IMR-90 (cell line): Measurements from ENCODE around the gene HDAC2. TPM values are rescaled to one million over a fixed set of nuclear protein-coding genes. Genes with fewer than 3 reads are reported as not detected.

Experiments
- ATAC-seq: fragments of 200-7000 bp; cut with Tn5 transposase; 2 replicates; pipeline ENCODE4 v1.9.1; 2020; ENCODE audit warnings: low read depth, mild to moderate bottlenecking, moderate library complexity
- BruUV-seq: library from RNA; stranded (reverse); fragments of 400-500 nt; replicated peaks from 2 replicates; lab custom pipeline; 2021; lab: Mats Ljungman, UMichigan
- CTCF ChIA-PET: fragments of 300-600 bp; formaldehyde crosslinking; extraction: SDS; loops from one replicate; lab custom pipeline; 2021; ENCODE audit warnings: antibody characterized with exemption; lab: Yijun Ruan, JAX
- POLR2A ChIA-PET: fragments of 300-600 bp; sonication (Branson Sonifier 250); formaldehyde crosslinking; loops from one replicate; lab custom pipeline; 2022; ENCODE audit warnings: antibody characterized with exemption; ENCODE audit not compliant: unreplicated experiment; lab: Charles Lee
- DNase-seq: peaks from one replicate; pipeline ENCODE4 v3.0.0; 2013
- H2AFZ ChIP-seq: replicated peaks from 2 replicates; pipeline ENCODE3; 2013; ENCODE audit warnings: low read length, mild to moderate bottlenecking; ENCODE audit not compliant: poor library complexity
- H2AK5ac ChIP-seq: 2 replicates; pipeline ENCODE4 v1.6.1; 2013; ENCODE audit warnings: low read depth, low read length, inconsistent platforms
- H2AK9ac ChIP-seq: replicated peaks from 2 replicates; pipeline ENCODE3; 2013; ENCODE audit warnings: mild to moderate bottlenecking, low read depth, low read length, moderate library complexity; ENCODE audit not compliant: poor library complexity
- H2BK120ac ChIP-seq: 2 replicates; pipeline ENCODE4 v1.6.1; 2013; ENCODE audit warnings: low read depth, low read length, inconsistent platforms
- H2BK15ac ChIP-seq: 3 replicates; pipeline ENCODE4 v1.6.1; 2013; ENCODE audit warnings: low read depth, low read length, inconsistent platforms
- H2BK20ac ChIP-seq: 2 replicates; pipeline ENCODE4 v1.6.1; 2013; ENCODE audit warnings: low read depth, mild to moderate bottlenecking, inconsistent platforms, low read length, moderate library complexity
- H2BK5ac ChIP-seq: 2 replicates; pipeline ENCODE4 v1.6.1; 2013; ENCODE audit warnings: mild to moderate bottlenecking, low read depth, low read length, inconsistent platforms; ENCODE audit not compliant: poor library complexity, severe bottlenecking
- H3K14ac ChIP-seq: replicated peaks from 2 replicates; pipeline ENCODE4 v1.6.1; 2013; ENCODE audit warnings: low read depth, low read length, inconsistent platforms
- H3K18ac ChIP-seq: 2 replicates; pipeline ENCODE4 v1.6.1; 2013; ENCODE audit warnings: low read depth, low read length, control low read depth
- H3K23ac ChIP-seq: 2 replicates; pipeline ENCODE4 v1.6.1; 2013; ENCODE audit warnings: low read depth, low read length, inconsistent platforms
- H3K27ac ChIP-seq: 2 replicates; pipeline ENCODE4 v1.5.1; 2013; ENCODE audit warnings: mild to moderate bottlenecking, control low read depth, low read length; ENCODE audit not compliant: insufficient read depth
- H3K27me3 ChIP-seq: 2 replicates; pipeline ENCODE4 v1.6.1; 2013; ENCODE audit warnings: low read length; ENCODE audit not compliant: control insufficient read depth, insufficient read depth
- H3K36me3 ChIP-seq: 2 replicates; pipeline ENCODE4 v1.6.1; 2013; ENCODE audit warnings: low read length, mixed read lengths; ENCODE audit not compliant: control insufficient read depth, insufficient read depth
- H3K4ac ChIP-seq: 2 replicates; pipeline ENCODE4 v1.6.1; 2013; ENCODE audit warnings: low read depth, low read length, inconsistent platforms
- H3K4me1 ChIP-seq: 2 replicates; pipeline ENCODE4 v1.6.1; 2013; ENCODE audit warnings: low read length, mixed read lengths; ENCODE audit not compliant: control insufficient read depth, insufficient read depth
- H3K4me2 ChIP-seq: 2 replicates; pipeline ENCODE4 v1.6.1; 2013; ENCODE audit warnings: low read depth, mild to moderate bottlenecking, control low read depth, low read length, moderate library complexity
- H3K4me3 ChIP-seq: 2 replicates; pipeline ENCODE4 v1.5.1; 2013; ENCODE audit warnings: low read depth, mild to moderate bottlenecking, control low read depth, low read length, moderate library complexity; ENCODE audit not compliant: insufficient read depth
- H3K56ac ChIP-seq: 2 replicates; pipeline ENCODE4 v1.6.1; 2013; ENCODE audit warnings: low read length, inconsistent platforms; ENCODE audit not compliant: insufficient read depth; ENCODE audit errors: extremely low read depth
- H3K79me1 ChIP-seq, 2 experiments: 2 replicates each; pipeline ENCODE4 v1.6.1; 2013; ENCODE audit warnings: low read length in 2 of 2, inconsistent platforms in 1 of 2, low read depth in 1 of 2
- H3K9ac ChIP-seq: 2 replicates; pipeline ENCODE4 v1.6.1; 2013; ENCODE audit warnings: low read depth, low read length, control low read depth
- H3K9me1 ChIP-seq: 2 replicates; pipeline ENCODE4 v1.6.1; 2013; ENCODE audit warnings: low read length, inconsistent platforms; ENCODE audit not compliant: insufficient read depth
- H3K9me3 ChIP-seq: 2 replicates; pipeline ENCODE4 v1.6.1; 2013; ENCODE audit warnings: low read length; ENCODE audit not compliant: control insufficient read depth, insufficient read depth
- H4K20me1 ChIP-seq: 2 replicates; pipeline ENCODE4 v1.6.1; 2013; ENCODE audit warnings: low read length, inconsistent platforms; ENCODE audit not compliant: insufficient read depth
- H4K5ac ChIP-seq: 2 replicates; pipeline ENCODE4 v1.6.1; 2013; ENCODE audit warnings: mild to moderate bottlenecking, low read depth, low read length, control low read depth
- H4K8ac ChIP-seq, 2 experiments: 2 replicates each; pipeline ENCODE4 v1.6.1; 2013; ENCODE audit warnings: low read depth in 2 of 2, low read length in 2 of 2, control low read depth in 1 of 2, inconsistent platforms in 1 of 2
- H4K91ac ChIP-seq: 2 replicates; pipeline ENCODE4 v1.6.1; 2013; ENCODE audit warnings: low read depth, low read length, inconsistent platforms; ENCODE audit not compliant: insufficient read depth
- MAFK ChIP-seq: IDR thresholded peaks from 2 replicates; pipeline ENCODE4 v1.6.1; 2012; ENCODE audit warnings: low read depth, low read length, improper control_type of control experiment
- MAZ ChIP-seq: IDR thresholded peaks from 2 replicates; pipeline ENCODE4 v1.6.1; 2012; ENCODE audit warnings: low read depth, mild to moderate bottlenecking, low read length, improper control_type of control experiment, moderate library complexity, borderline replicate concordance
- RCOR1 ChIP-seq: IDR thresholded peaks from 2 replicates; pipeline ENCODE4 v1.6.1; 2012; ENCODE audit warnings: mild to moderate bottlenecking, low read length, improper control_type of control experiment; ENCODE audit not compliant: insufficient replicate concordance
- WGBS, 2 experiments: methylation state at CpG; one replicate each; pipeline versions ENCODE4 v1.1.5 to v1.1.7; 2013; ENCODE audit warnings: missing lambda C conversion rate in 2 of 2; ENCODE audit not compliant: insufficient read length in 1 of 2; ENCODE audit errors: extremely low coverage in 2 of 2; 5-methylcytosine and 5-hydroxymethylcytosine counted together
- dilution Hi-C: fragments of 300-500 bp; cut with HindIII; formaldehyde crosslinking; loops from one replicate; pipeline ENCODE4 v1.14.3; 2018; ENCODE audit warnings: low sequenced_read_pairs; ENCODE audit not compliant: unreplicated experiment
- in situ Hi-C: fragments of 300-500 bp; cut with MboI; formaldehyde crosslinking; loops from 3 replicates; pipeline ENCODE4 v1.14.3; 2019; ENCODE audit warnings: low sequenced_read_pairs, inconsistent platforms, mixed read lengths
- intact Hi-C: fragments of 100-400 bp; cut with micrococcal nuclease; formaldehyde crosslinking; loops from 2 replicates; pipeline ENCODE4 v1.10.0; 2022
- polyA plus RNA-seq, 3 experiments: library from polyadenylated mRNA; depleted of rRNA; stranded (reverse); fragments of >200 nt; gene quantifications; 2 replicates each; pipeline ENCODE4 v1.2.3, GENCODE V29; 2012; ENCODE audit warnings: low replicate concordance in 1 of 3
- total RNA-seq: library from RNA; depleted of rRNA; stranded (reverse); fragments of >200 nt; gene quantifications from 2 replicates; pipeline ENCODE4 v1.2.3, GENCODE V29; 2012
- TF ChIP-seq, protein P1 (sequence below): fragments of 150-350 bp; IDR thresholded peaks from 2 replicates; pipeline ENCODE4 v1.6.1; 2016; ENCODE audit warnings: low read depth, mild to moderate bottlenecking, low read length, moderate library complexity, borderline replicate concordance

The HDAC2 gene
- total and polyA plus RNA-seq, 2 of the 4 experiments (the other 2 are of a cell fraction) = 72.6 to 122 TPM

DNA sequence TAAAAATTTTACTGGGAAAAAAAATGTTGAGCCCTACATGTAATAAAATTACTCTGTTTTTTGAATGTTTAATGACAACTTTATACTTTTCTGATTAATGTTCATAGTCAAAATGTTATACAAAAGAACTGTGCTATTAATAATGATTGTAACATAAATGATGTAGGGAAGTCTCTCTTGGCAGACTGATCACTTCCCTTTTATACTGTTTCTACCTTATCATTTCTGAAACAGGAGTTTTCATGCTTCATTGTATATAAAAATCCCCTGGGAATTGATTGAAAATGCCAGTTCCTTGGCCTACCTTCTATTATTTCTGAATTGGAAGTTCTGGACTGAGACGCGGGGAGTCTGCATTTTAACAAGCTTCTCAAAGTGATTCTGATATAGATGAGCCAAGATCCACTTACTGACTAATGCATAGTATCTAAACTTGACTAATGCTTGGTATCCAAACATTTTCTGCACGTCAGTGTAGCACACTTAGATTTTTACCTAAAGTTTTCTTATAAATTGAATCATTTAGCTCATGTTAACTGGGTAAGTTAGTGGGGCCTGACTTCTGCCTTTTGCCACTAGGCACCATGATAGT is 7.2 kb upstream of the HDAC2 start:
- H3K56ac ChIP-seq = no peak overlapping the region
- no peak overlapping the region for H2BK15ac ChIP-seq
- ATAC-seq = peak; percentile 58; the same call in 1 of the 2 replicates
- no peak overlapping the region; the same call in 1 of the 2 replicates for H3K18ac ChIP-seq
- no peak overlapping the region for H2BK120ac ChIP-seq
- no peak overlapping the region for H2AK5ac ChIP-seq
- no peak overlapping the region for H2BK20ac ChIP-seq
- H2BK5ac ChIP-seq = no peak overlapping the region
- H2AFZ ChIP-seq = no peak overlapping the region
- BruUV-seq = no TSS peak
- no peak overlapping the region for H3K9ac ChIP-seq
- H4K20me1 ChIP-seq = no peaks in the 10 kb centered on the region
- ChIA-PET CTCF (interaction anchor here (0.7 to 1.0 kb wide), 2 partner anchors 365 to 1511 kb away, joined by 3 read pairs; partner anchors contain the start of gene HS3ST5), POLR2A (no interaction called here)
- in situ Hi-C loops = loop anchor here (25.0 kb wide), 1 partner anchor 309 kb away; no protein-coding TSS in a partner anchor
- no peak overlapping the region for H2AK9ac ChIP-seq
- TF ChIP-seq MAZ = no peak
- TF ChIP-seq MAFK = no peak
- no peak for TF ChIP-seq RCOR1
- TF ChIP-seq, protein P1, sequence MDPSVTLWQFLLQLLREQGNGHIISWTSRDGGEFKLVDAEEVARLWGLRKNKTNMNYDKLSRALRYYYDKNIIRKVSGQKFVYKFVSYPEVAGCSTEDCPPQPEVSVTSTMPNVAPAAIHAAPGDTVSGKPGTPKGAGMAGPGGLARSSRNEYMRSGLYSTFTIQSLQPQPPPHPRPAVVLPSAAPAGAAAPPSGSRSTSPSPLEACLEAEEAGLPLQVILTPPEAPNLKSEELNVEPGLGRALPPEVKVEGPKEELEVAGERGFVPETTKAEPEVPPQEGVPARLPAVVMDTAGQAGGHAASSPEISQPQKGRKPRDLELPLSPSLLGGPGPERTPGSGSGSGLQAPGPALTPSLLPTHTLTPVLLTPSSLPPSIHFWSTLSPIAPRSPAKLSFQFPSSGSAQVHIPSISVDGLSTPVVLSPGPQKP = no peak
- no peaks in the 10 kb centered on the region for H3K27me3 ChIP-seq
- H3K4me2 ChIP-seq = peak overlapping the region; percentile 11; the same call in 1 of the 2 replicates
- no peak overlapping the region for H4K91ac ChIP-seq
- no peak overlapping the region for H4K8ac ChIP-seq
- no peak overlapping the region for H3K14ac ChIP-seq
- H4K5ac ChIP-seq = no peak overlapping the region
- intact Hi-C loops = no loop called here
- H3K36me3 ChIP-seq = no peaks in the 10 kb centered on the region
- DNase-seq = peak; percentile 63
- H3K4me3 ChIP-seq = no peak overlapping the region
- no peak overlapping the region for H3K4ac ChIP-seq
- no peak overlapping the region for H3K27ac ChIP-seq
- dilution Hi-C loops = no loop called here
- WGBS, 2 experiments = 90% methylated on average over 2 of the region's 3 CpGs; no CpG with 5 or more reads in 1 of the 2 experiments
- no peaks in the 10 kb centered on the region for H3K9me3 ChIP-seq
- H3K23ac ChIP-seq = no peak overlapping the region
- no peaks in the 10 kb centered on the region for H3K9me1 ChIP-seq
- H3K79me1 ChIP-seq = no peaks in the 10 kb centered on the region
- peaks cover 2% of the 10 kb centered on the region; the same call in 1 of the 2 replicates for H3K4me1 ChIP-seq
